Aorta (tissue), 5 donors: ENCODE measurements around the gene FHIT. TPM values are rescaled to one million over a fixed set of nuclear protein-coding genes. Genes with fewer than 3 reads are reported as not detected.

Source experiments
- ATAC-seq: fragments of 200-7000 bp; cut with Tn5 transposase; one replicate; pipeline ENCODE4 v1.9.1; 2022; ENCODE audit warnings: moderate library complexity; ENCODE audit not compliant: low FRiP score
- DNase-seq, 2 donors: peaks; one replicate each; pipeline ENCODE4 v3.0.0-alpha.2; 2020
- H3K27ac ChIP-seq, 2 donors: one replicate each; pipeline ENCODE4 v1.5.1; 2013; ENCODE audit warnings: low read length in 2 of 2, mild to moderate bottlenecking in 2 of 2, moderate library complexity in 2 of 2, control low read depth in 1 of 2, inconsistent platforms in 1 of 2, low read depth in 1 of 2
- H3K27me3 ChIP-seq, 2 donors: one replicate each; pipeline ENCODE4 v1.6.1; 2013; ENCODE audit warnings: control low read depth in 1 of 2, low read length in 1 of 2, mild to moderate bottlenecking in 1 of 2, moderate library complexity in 1 of 2; ENCODE audit not compliant: insufficient read depth in 2 of 2, control insufficient read depth in 1 of 2
- H3K36me3 ChIP-seq, 2 donors: one replicate each; pipeline ENCODE4 v1.6.1; 2013; ENCODE audit warnings: control low read depth in 1 of 2, low read length in 1 of 2, mild to moderate bottlenecking in 1 of 2; ENCODE audit not compliant: insufficient read depth in 2 of 2, control insufficient read depth in 1 of 2
- H3K4me1 ChIP-seq, 2 donors: one replicate each; pipeline ENCODE4 v1.6.1; 2013; ENCODE audit warnings: low read length in 2 of 2, control low read depth in 1 of 2, mild to moderate bottlenecking in 1 of 2, moderate library complexity in 1 of 2; ENCODE audit not compliant: insufficient read depth in 2 of 2, control insufficient read depth in 1 of 2
- H3K4me3 ChIP-seq, 2 donors: one replicate each; pipeline ENCODE4 v1.5.1; 2013; ENCODE audit warnings: low read length in 2 of 2, control low read depth in 1 of 2, mild to moderate bottlenecking in 1 of 2
- H3K9me3 ChIP-seq: one replicate; pipeline ENCODE4 v1.6.1; 2013; ENCODE audit warnings: mild to moderate bottlenecking, low read length; ENCODE audit not compliant: control insufficient read depth
- WGBS, 2 donors: extraction: QIAGEN DNeasy Blood & Tissue Kit; methylation state at CpG; one replicate each; pipeline ENCODE4 v1.1.7; 2013; 5-methylcytosine and 5-hydroxymethylcytosine counted together
- intact Hi-C, 2 donors: fragments of 100-400 bp; cut with DNase I; formaldehyde crosslinking; loops; one replicate each; pipeline versions ENCODE4 v1.14.2 to v1.15.0; 2022
- polyA plus RNA-seq, 2 donors: library from polyadenylated mRNA; stranded (reverse); fragments of 200-250 nt; gene quantifications; one replicate each; pipeline ENCODE4 v1.2.3, GENCODE V29; 2013
- total RNA-seq, 2 donors: library from RNA; stranded (reverse); fragmentation: NEBNext Ultra II Directional; extraction: Animal tissue kit (Norgen Biotek cat#: 25700); gene quantifications; one replicate each; pipeline ENCODE4 v1.2.1, GENCODE V29; 2021
- donor health status: healthy with polysubstance abuse.
- donor health status: Bipolar disorder and iron deficiency.
- donor health status: DM: no; HTN: no; CAD: no.
- donor health status: DM: no; HTN: no; CAD: no.
- donor health status: DM: yes; HTN: yes; CAD: no.

FHIT gene
- total and polyA plus RNA-seq, 4 donors: 1.1 to 9.2 (median 3.0) TPM

DNA sequence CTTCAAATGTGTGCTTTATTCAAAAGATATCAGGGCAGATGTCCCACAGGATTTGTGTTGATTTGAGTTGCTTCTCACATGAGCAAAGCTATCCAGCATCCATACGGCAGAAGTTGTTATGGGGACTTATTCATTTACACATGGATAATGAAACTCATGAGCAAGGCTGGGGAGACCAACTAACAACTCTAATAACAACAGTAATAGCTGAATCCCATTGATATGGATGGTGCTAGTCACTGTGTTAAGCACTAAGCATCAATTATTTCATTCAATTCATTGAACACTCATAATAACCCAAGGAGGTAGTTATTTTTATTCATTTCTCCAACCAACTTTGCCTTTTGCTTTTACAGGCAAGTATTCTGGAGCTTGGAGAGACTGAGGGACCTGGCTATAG, 1107.2 kb downstream of the FHIT start:
- no peak for ATAC-seq
- H3K4me3 ChIP-seq: no peak overlapping the region
- no peaks in the 10 kb centered on the region for H3K27me3 ChIP-seq
- no peak for DNase-seq
- WGBS, 2 donors: 93 to 100% methylated on average over 1 of the region's 1 CpG
- no peaks in the 10 kb centered on the region for H3K4me1 ChIP-seq
- no peaks in the 10 kb centered on the region for H3K36me3 ChIP-seq
- no peaks in the 10 kb centered on the region for H3K9me3 ChIP-seq
- intact Hi-C loops: no loop called here
- H3K27ac ChIP-seq: no peak overlapping the region

DNA sequence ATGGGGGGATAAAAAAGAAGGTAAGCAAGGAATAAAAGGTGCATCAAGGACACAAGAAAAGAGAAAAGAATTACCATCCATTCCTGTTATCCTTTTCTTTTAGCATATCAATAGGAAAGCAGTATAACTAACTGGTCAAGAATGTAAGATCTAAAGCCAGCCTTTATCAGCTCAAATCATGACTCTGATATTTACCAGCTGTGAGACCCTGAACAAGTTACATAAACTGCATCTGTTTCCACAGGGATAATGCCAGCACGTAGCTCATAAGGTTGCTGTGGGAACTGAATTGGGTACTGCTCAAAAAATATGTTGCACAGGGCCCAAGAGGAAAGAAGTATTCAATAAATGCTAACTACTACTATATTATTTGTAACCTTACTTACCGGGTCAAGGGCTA, 1109.2 kb downstream of the FHIT start:
- Histone ChIP-seq H3K4me1 (no peaks in the 10 kb centered on the region), H3K27ac (no peak overlapping the region), H3K4me3 (no peak overlapping the region), H3K9me3 (no peaks in the 10 kb centered on the region), H3K36me3 (no peaks in the 10 kb centered on the region), H3K27me3 (no peaks in the 10 kb centered on the region)
- WGBS, 2 donors: 9 to 12% methylated on average over 2 of the region's 2 CpGs
- DNase-seq (no peak), ATAC-seq (no peak)
- intact Hi-C loops: no loop called here

DNA sequence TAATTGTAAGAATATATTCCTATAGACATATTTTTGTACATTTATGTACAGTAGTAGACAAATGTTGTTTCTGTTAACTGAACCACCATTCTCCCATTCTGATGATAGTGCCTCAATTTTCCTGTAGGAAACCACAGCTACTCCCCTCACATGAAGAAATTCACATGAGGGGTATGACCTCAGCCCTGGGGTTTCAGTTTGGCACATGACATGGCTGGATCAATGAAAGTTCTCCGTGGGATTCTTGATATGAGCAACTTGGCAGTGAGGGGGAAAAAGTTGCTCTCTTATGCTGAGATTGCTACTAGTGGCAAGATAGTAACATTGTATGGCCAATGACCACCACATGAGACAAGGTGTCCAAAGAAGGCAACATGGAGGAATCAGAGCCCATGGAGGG, 1111.1 kb downstream of the FHIT start:
- intact Hi-C loops: no loop called here
- DNase-seq: no peak
- 72 to 88% methylated on average over 1 of the region's 1 CpG for WGBS, 2 donors
- no peak for ATAC-seq
- Histone ChIP-seq H3K9me3 (no peaks in the 10 kb centered on the region), H3K27ac (no peak overlapping the region), H3K27me3 (no peaks in the 10 kb centered on the region), H3K36me3 (no peaks in the 10 kb centered on the region), H3K4me3 (no peak overlapping the region), H3K4me1 (no peaks in the 10 kb centered on the region)

DNA sequence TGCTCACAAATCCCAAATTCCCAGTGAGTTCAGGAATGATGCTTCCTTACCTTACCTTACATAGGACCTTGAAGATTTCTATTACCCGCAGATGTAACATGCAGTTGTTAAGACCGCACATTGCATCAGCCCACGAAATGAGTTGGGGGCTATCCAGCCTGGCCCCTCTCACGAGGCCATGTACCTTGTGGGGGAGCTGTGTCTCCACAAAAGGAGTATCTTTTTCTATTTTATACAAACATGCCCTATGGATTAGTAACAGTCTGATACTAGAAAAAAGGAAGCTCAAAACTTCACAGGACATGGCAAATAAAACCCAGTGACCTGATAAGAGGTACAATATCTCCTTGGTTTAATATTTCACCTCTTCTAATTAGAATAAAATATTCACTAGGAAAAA, 1114.7 kb downstream of the FHIT start:
- peaks cover 0 to 9% of the 10 kb centered on the region in 2 donors for H3K4me1 ChIP-seq
- no peaks in the 10 kb centered on the region for H3K9me3 ChIP-seq
- no peak overlapping the region for H3K27ac ChIP-seq
- intact Hi-C loops: no loop called here
- 76 to 87% methylated on average over 4 of the region's 4 CpGs for WGBS, 2 donors
- H3K4me3 ChIP-seq: no peak overlapping the region
- no peaks in the 10 kb centered on the region for H3K36me3 ChIP-seq
- no peaks in the 10 kb centered on the region for H3K27me3 ChIP-seq
- DNase-seq (no peak), ATAC-seq (no peak)

DNA sequence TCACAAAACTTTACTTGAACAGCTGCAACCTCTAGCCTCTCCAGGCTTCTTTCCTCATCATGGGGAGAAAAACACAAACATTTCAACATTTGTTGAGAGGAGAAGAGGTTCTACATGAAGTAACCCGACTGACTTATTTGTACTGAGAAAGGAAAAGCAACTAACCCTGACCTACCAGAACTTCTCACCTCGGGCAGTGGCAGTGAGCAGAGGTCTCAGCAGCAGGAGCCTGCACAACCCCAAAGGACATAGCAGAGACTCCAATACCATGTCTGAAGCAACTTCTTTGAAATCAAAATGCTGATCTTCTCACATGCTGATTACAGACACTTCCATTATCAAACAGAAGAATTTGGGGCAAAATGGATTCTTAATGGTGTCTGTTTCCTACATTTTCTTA, 1115.8 kb downstream of the FHIT start:
- Histone ChIP-seq H3K36me3 (no peaks in the 10 kb centered on the region), H3K27me3 (no peaks in the 10 kb centered on the region), H3K4me3 (no peak overlapping the region), H3K4me1 (peaks cover 0 to 9% of the 10 kb centered on the region in 2 donors), H3K9me3 (no peaks in the 10 kb centered on the region), H3K27ac (no peak overlapping the region)
- intact Hi-C loops: no loop called here
- DNase-seq (no peak), ATAC-seq (no peak)
- WGBS, 2 donors: 70 to 79% methylated on average over 2 of the region's 2 CpGs

- peaks cover 0 to 9% of the 10 kb centered on the region in 2 donors for H3K4me1 ChIP-seq
Observed at GRCh38 chr3:60133269-60134162, 1117.7 kb downstream of the FHIT start.

GRCh38 chr3:60131618-60132017, 1119.6 kb downstream of the FHIT start:
- Histone ChIP-seq H3K36me3 (no peaks in the 10 kb centered on the region), H3K4me3 (no peak overlapping the region), H3K27me3 (no peaks in the 10 kb centered on the region), H3K27ac (no peak overlapping the region), H3K9me3 (no peaks in the 10 kb centered on the region), H3K4me1 (peaks cover 0 to 9% of the 10 kb centered on the region in 2 donors)
- DNase-seq (no peak), ATAC-seq (no peak)
- intact Hi-C loops: no loop called here

More at GRCh38 chr3:60133269-60134162, 1117.7 kb downstream of the FHIT start:
- intact Hi-C loops: no loop called here
- Histone ChIP-seq H3K4me3 (no peak overlapping the region), H3K36me3 (no peaks in the 10 kb centered on the region), H3K27me3 (no peaks in the 10 kb centered on the region), H3K9me3 (no peaks in the 10 kb centered on the region), H3K27ac (no peak overlapping the region)
- DNase-seq: no peak
- peak; percentile 60 for ATAC-seq
- 1 to 6% methylated on average over 2 of the region's 2 CpGs for WGBS, 2 donors

DNA sequence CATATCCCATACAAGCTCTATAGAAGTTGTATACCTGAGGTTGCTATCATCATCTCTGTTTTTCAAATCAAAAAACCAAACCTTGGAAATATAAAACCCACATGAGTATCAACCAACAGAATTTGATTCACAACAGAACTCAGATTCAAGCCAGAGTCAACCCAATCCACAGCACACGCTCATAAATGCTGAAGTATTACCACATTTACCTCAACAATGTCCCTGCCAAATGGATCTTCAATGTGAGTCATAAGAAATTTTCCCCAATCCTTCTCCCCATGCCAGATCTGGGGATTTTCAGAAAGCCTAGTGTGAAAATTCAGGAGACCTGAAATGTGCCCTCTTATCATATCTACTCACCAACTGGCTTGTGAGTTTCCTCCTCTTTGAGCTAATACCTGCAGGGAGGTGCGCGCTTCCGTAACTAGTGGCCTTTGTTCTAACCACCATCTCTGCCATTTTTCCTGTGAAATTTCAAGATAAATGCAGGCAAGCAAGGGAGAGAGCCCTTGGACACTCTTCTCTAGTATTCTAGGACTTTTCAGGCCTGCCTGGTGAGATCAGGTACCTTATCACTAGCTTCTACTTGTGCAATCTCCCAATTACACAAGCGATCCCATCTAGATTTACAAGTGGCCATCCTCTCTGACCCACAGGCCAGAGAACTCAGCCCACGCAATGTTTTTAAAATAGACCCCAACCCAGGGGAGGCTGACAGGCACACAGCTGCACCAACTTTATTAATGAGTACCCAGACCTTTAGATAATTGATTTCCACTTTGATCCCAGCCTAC, 1124.5 kb downstream of the FHIT start:
- H3K4me1 ChIP-seq: no peaks in the 10 kb centered on the region
- H3K27me3 ChIP-seq: no peaks in the 10 kb centered on the region
- intact Hi-C loops: no loop called here
- no peaks in the 10 kb centered on the region for H3K9me3 ChIP-seq
- H3K4me3 ChIP-seq: no peak overlapping the region
- H3K27ac ChIP-seq: no peak overlapping the region
- no peaks in the 10 kb centered on the region for H3K36me3 ChIP-seq
- no peak for DNase-seq
- no peak for ATAC-seq
- 90 to 93% methylated on average over 6 of the region's 6 CpGs for WGBS, 2 donors
